WTC11 (cell line): ENCODE data around the gene SCYL3. TPM values are rescaled to one million over a fixed set of nuclear protein-coding genes. Genes with fewer than 3 reads are reported as not detected.

Source experiments
- ATAC-seq: fragments of 200-7000 bp; cut with Tn5 transposase; 2 replicates; pipeline ENCODE4 v1.10.0; 2021; ENCODE audit warnings: mild to moderate bottlenecking, moderate library complexity
- CTCF ChIA-PET: fragments of 300-600 bp; sonication (Branson Sonifier 250); formaldehyde crosslinking; loops from one replicate; lab custom pipeline; 2021; ENCODE audit warnings: antibody characterized with exemption; lab: Charles Lee
- POLR2A ChIA-PET: fragments of 350-600 bp; sonication (Branson Sonifier 250); formaldehyde crosslinking; loops from one replicate; lab custom pipeline; 2021; ENCODE audit warnings: antibody characterized with exemption; lab: Charles Lee
- DNase-seq: peaks from one replicate; pipeline ENCODE4 v3.0.0; 2021; ENCODE audit warnings: low spot score
- H3K27ac Mint-ChIP-seq: 2 replicates; pipeline ENCODE4 v1.8.0; 2021; ENCODE audit warnings: mixed read lengths
- H3K27me3 Mint-ChIP-seq: 2 replicates; pipeline ENCODE4 v1.8.0; 2021; ENCODE audit warnings: low read depth, mild to moderate bottlenecking, moderate library complexity, mixed read lengths
- H3K36me3 Mint-ChIP-seq: 2 replicates; pipeline ENCODE4 v1.8.0; 2021; ENCODE audit warnings: mixed read lengths
- H3K4me1 Mint-ChIP-seq: 2 replicates; pipeline ENCODE4 v1.8.0; 2022; ENCODE audit warnings: mixed read lengths
- H3K4me3 Mint-ChIP-seq: 2 replicates; pipeline ENCODE4 v1.8.0; 2021; ENCODE audit warnings: mild to moderate bottlenecking, moderate library complexity, mixed read lengths
- H3K9me3 Mint-ChIP-seq: 2 replicates; pipeline ENCODE4 v1.8.0; 2021; ENCODE audit warnings: mixed read lengths
- ESRRA ChIP-seq: sonication (generic); formaldehyde crosslinking; IDR thresholded peaks from 2 replicates; pipeline ENCODE4 v1.8.1; 2022; ENCODE audit warnings: mild to moderate bottlenecking, missing genetic modification reagents, borderline replicate concordance
- FOXP1 ChIP-seq: sonication (generic); formaldehyde crosslinking; IDR thresholded peaks from 2 replicates; pipeline ENCODE4 v1.8.0; 2022; ENCODE audit warnings: missing genetic modification reagents, mild to moderate bottlenecking, moderate library complexity, borderline replicate concordance
- IRF2 ChIP-seq: sonication (generic); formaldehyde crosslinking; IDR thresholded peaks from 2 replicates; pipeline ENCODE4 v1.8.0; 2022; ENCODE audit warnings: low read depth, missing genetic modification reagents, borderline replicate concordance
- KAT7 ChIP-seq: sonication (generic); formaldehyde crosslinking; IDR thresholded peaks from 2 replicates; pipeline ENCODE4 v1.8.1; 2023; ENCODE audit warnings: missing genetic modification reagents, mild to moderate bottlenecking, borderline replicate concordance
- MYBL2 ChIP-seq: sonication (generic); formaldehyde crosslinking; IDR thresholded peaks from 2 replicates; pipeline ENCODE4 v1.8.1; 2023; ENCODE audit warnings: mild to moderate bottlenecking, moderate library complexity, missing genetic modification reagents
- NFATC4 ChIP-seq: fragments of 250-450 bp; sonication (Bioruptor Pico); IDR thresholded peaks from 2 replicates; pipeline ENCODE4 v1.9.0; 2021; ENCODE audit warnings: mild to moderate bottlenecking
- NR1H2 ChIP-seq: sonication (generic); formaldehyde crosslinking; IDR thresholded peaks from 2 replicates; pipeline ENCODE4 v1.9.0; 2021; ENCODE audit warnings: mild to moderate bottlenecking, moderate library complexity, missing genetic modification reagents
- PRRX2 ChIP-seq: fragments of 250-450 bp; sonication (Bioruptor Pico); IDR thresholded peaks from 2 replicates; pipeline ENCODE4 v1.8.0; 2021; ENCODE audit warnings: mild to moderate bottlenecking
- RORB ChIP-seq: fragments of 250-450 bp; sonication (Bioruptor Pico); IDR thresholded peaks from 2 replicates; pipeline ENCODE4 v1.9.0; 2021; ENCODE audit warnings: mild to moderate bottlenecking
- SP1 ChIP-seq: sonication (generic); formaldehyde crosslinking; conservative IDR thresholded peaks from 2 replicates; pipeline ENCODE4 v1.8.1; 2022; ENCODE audit warnings: missing genetic modification reagents
- TEAD4 ChIP-seq: sonication (generic); formaldehyde crosslinking; IDR thresholded peaks from 2 replicates; pipeline ENCODE4 v1.8.0; 2022; ENCODE audit warnings: mild to moderate bottlenecking, missing genetic modification reagents
- TP53 ChIP-seq: sonication (generic); formaldehyde crosslinking; IDR thresholded peaks from 2 replicates; pipeline ENCODE4 v1.8.1; 2023; ENCODE audit warnings: mild to moderate bottlenecking, missing genetic modification reagents
- ZNF317 ChIP-seq: sonication (generic); formaldehyde crosslinking; IDR thresholded peaks from 2 replicates; pipeline ENCODE4 v1.8.1; 2023; ENCODE audit warnings: low read depth, mild to moderate bottlenecking, moderate library complexity, missing genetic modification reagents, borderline replicate concordance
- ZNF396 ChIP-seq: fragments of 250-450 bp; sonication (Bioruptor Pico); IDR thresholded peaks from 2 replicates; pipeline ENCODE4 v1.8.0; 2021; ENCODE audit warnings: mild to moderate bottlenecking, moderate library complexity, borderline replicate concordance
- ZNF423 ChIP-seq: fragments of 250-450 bp; sonication (Bioruptor Pico); IDR thresholded peaks from 2 replicates; pipeline ENCODE4 v2.1.2; 2022; ENCODE audit warnings: mild to moderate bottlenecking, moderate library complexity
- total RNA-seq: library from RNA; stranded (reverse); gene quantifications from 3 replicates; pipeline ENCODE4 v1.2.3, GENCODE V29; 2021
- TF ChIP-seq, protein P1 (sequence below): fragments of 200-600 bp; IDR thresholded peaks from 2 replicates; pipeline ENCODE4 v1.8.0; 2022; ENCODE audit warnings: antibody characterized with exemption
- TF ChIP-seq, protein P2 (sequence below): sonication (generic); formaldehyde crosslinking; IDR thresholded peaks from 2 replicates; pipeline ENCODE4 v1.8.0; 2022; ENCODE audit warnings: mild to moderate bottlenecking, missing genetic modification reagents
- TF ChIP-seq, protein P3 (sequence below): sonication (generic); formaldehyde crosslinking; IDR thresholded peaks from 2 replicates; pipeline ENCODE4 v1.8.1; 2022; ENCODE audit warnings: missing genetic modification reagents, borderline replicate concordance
- TF ChIP-seq, protein P4 (sequence below): fragments of 250-450 bp; sonication (Bioruptor Pico); IDR thresholded peaks from 2 replicates; pipeline ENCODE4 v1.9.0; 2021; ENCODE audit warnings: moderate library complexity, mild to moderate bottlenecking, inconsistent platforms, borderline replicate concordance
- TF ChIP-seq, protein P5 (sequence below): sonication (generic); formaldehyde crosslinking; IDR thresholded peaks from 2 replicates; pipeline ENCODE4 v1.8.1; 2023; ENCODE audit warnings: mild to moderate bottlenecking, missing genetic modification reagents, moderate library complexity
- TF ChIP-seq, protein P6 (sequence below): sonication (generic); formaldehyde crosslinking; IDR thresholded peaks from 2 replicates; pipeline ENCODE4 v1.8.0; 2022; ENCODE audit warnings: mild to moderate bottlenecking, missing genetic modification reagents
- TF ChIP-seq, protein P7 (sequence below): fragments of 250-450 bp; sonication (Bioruptor Pico); IDR thresholded peaks from 2 replicates; pipeline ENCODE4 v2.1.2; 2022; ENCODE audit warnings: mild to moderate bottlenecking, moderate library complexity
- TF ChIP-seq, protein P8 (sequence below): sonication (generic); formaldehyde crosslinking; conservative IDR thresholded peaks from 2 replicates; pipeline ENCODE4 v1.8.1; 2023; ENCODE audit warnings: mild to moderate bottlenecking, low read depth, missing genetic modification reagents, moderate library complexity
- TF ChIP-seq, protein P9 (sequence below): sonication (generic); formaldehyde crosslinking; conservative IDR thresholded peaks from 2 replicates; pipeline ENCODE4 v1.8.1; 2022; ENCODE audit warnings: mild to moderate bottlenecking, missing genetic modification reagents

SCYL3 gene
- total RNA-seq, 1 experiment from 2014 or later, result 5.3 TPM

DNA sequence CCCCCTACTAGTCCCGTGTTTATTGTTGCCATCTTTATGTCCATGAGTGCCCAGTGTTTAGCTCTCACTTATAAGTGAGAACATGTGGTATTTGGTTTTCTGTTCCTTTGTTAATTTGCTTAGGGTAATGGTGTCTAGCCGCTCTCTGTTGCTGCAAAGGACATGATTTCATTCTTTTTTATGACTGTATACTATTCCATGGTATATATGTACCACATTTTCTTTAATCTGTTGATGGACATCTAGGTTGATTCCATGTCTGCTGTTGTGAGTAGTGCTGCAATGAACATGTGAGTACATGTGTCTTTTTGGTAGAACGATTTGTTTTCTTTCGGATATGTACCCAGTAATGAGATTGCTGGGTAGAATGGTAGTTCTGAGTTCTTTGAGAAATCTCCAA, 54.8 kb downstream of the SCYL3 start (continued):
- TF ChIP-seq, protein P1, sequence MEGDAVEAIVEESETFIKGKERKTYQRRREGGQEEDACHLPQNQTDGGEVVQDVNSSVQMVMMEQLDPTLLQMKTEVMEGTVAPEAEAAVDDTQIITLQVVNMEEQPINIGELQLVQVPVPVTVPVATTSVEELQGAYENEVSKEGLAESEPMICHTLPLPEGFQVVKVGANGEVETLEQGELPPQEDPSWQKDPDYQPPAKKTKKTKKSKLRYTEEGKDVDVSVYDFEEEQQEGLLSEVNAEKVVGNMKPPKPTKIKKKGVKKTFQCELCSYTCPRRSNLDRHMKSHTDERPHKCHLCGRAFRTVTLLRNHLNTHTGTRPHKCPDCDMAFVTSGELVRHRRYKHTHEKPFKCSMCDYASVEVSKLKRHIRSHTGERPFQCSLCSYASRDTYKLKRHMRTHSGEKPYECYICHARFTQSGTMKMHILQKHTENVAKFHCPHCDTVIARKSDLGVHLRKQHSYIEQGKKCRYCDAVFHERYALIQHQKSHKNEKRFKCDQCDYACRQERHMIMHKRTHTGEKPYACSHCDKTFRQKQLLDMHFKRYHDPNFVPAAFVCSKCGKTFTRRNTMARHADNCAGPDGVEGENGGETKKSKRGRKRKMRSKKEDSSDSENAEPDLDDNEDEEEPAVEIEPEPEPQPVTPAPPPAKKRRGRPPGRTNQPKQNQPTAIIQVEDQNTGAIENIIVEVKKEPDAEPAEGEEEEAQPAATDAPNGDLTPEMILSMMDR, result no peak
- TF ChIP-seq SP1, result no peak
- TF ChIP-seq RORB (CRISPR knock-in tag), result no peak
- no peak for TF ChIP-seq ZNF396 (CRISPR knock-in tag)
- TF ChIP-seq NR1H2 (CRISPR knock-in tag), result no peak
- TF ChIP-seq, protein P2, sequence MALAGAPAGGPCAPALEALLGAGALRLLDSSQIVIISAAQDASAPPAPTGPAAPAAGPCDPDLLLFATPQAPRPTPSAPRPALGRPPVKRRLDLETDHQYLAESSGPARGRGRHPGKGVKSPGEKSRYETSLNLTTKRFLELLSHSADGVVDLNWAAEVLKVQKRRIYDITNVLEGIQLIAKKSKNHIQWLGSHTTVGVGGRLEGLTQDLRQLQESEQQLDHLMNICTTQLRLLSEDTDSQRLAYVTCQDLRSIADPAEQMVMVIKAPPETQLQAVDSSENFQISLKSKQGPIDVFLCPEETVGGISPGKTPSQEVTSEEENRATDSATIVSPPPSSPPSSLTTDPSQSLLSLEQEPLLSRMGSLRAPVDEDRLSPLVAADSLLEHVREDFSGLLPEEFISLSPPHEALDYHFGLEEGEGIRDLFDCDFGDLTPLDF (CRISPR knock-in tag), result no peak
- no peak for TF ChIP-seq MYBL2 (CRISPR knock-in tag)
- no peak for TF ChIP-seq ESRRA

DNA sequence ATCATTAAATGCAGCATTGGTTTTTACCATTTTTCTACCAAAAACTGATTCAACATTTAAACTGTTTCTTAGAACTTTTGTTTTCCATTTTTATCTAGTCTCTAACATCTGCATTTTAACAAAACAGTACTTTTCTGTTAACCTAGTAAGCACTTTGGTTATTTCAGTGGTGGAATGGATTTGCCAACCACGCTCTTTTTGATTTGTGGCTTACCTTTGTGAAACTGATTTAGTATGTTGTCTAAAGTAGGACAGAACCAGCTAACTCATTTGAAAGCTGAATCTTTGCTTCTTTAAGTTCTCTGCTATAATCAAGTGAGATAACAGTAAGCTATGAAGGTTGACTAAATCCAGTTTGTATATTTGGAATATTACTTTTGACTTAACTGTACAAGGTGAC, 57.5 kb downstream of the SCYL3 start:
- Mint-ChIP-seq H3K4me3 (no peak overlapping the region), H3K27me3 (no peaks in the 10 kb centered on the region), H3K27ac (no peak overlapping the region), H3K36me3 (peaks cover 57% of the 10 kb centered on the region), H3K4me1 (no peaks in the 10 kb centered on the region), H3K9me3 (peaks cover 13% of the 10 kb centered on the region)
- TF ChIP-seq, protein P3, sequence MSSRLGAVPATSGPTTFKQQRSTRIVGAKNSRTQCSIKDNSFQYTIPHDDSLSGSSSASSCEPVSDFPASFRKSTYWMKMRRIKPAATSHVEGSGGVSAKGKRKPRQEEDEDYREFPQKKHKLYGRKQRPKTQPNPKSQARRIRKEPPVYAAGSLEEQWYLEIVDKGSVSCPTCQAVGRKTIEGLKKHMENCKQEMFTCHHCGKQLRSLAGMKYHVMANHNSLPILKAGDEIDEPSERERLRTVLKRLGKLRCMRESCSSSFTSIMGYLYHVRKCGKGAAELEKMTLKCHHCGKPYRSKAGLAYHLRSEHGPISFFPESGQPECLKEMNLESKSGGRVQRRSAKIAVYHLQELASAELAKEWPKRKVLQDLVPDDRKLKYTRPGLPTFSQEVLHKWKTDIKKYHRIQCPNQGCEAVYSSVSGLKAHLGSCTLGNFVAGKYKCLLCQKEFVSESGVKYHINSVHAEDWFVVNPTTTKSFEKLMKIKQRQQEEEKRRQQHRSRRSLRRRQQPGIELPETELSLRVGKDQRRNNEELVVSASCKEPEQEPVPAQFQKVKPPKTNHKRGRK (CRISPR knock-in tag), result no peak
- TF ChIP-seq, protein P4, sequence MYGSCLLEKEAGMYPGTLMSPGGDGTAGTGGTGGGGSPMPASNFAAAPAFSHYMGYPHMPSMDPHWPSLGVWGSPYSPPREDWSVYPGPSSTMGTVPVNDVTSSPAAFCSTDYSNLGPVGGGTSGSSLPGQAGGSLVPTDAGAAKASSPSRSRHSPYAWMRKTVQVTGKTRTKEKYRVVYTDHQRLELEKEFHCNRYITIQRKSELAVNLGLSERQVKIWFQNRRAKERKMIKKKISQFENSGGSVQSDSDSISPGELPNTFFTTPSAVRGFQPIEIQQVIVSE (CRISPR knock-in tag), result no peak
- TF ChIP-seq TEAD4 (CRISPR knock-in tag), result no peak
- TF ChIP-seq, protein P5, sequence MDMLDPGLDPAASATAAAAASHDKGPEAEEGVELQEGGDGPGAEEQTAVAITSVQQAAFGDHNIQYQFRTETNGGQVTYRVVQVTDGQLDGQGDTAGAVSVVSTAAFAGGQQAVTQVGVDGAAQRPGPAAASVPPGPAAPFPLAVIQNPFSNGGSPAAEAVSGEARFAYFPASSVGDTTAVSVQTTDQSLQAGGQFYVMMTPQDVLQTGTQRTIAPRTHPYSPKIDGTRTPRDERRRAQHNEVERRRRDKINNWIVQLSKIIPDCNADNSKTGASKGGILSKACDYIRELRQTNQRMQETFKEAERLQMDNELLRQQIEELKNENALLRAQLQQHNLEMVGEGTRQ (CRISPR knock-in tag), result no peak
- no peak for TF ChIP-seq KAT7 (CRISPR knock-in tag)
- no peak for TF ChIP-seq NFATC4 (CRISPR knock-in tag)
- TF ChIP-seq ZNF423 (CRISPR knock-in tag), result no peak
- TF ChIP-seq, protein P6, sequence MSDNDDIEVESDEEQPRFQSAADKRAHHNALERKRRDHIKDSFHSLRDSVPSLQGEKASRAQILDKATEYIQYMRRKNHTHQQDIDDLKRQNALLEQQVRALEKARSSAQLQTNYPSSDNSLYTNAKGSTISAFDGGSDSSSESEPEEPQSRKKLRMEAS (CRISPR knock-in tag), result no peak
- TF ChIP-seq PRRX2 (CRISPR knock-in tag), result no peak
- no peak for TF ChIP-seq MYBL2 (CRISPR knock-in tag)
- no peak for TF ChIP-seq IRF2 (CRISPR knock-in tag)
- no peak for TF ChIP-seq ZNF317 (CRISPR knock-in tag)
- TF ChIP-seq FOXP1 (CRISPR knock-in tag), result no peak
- TF ChIP-seq, protein P7, sequence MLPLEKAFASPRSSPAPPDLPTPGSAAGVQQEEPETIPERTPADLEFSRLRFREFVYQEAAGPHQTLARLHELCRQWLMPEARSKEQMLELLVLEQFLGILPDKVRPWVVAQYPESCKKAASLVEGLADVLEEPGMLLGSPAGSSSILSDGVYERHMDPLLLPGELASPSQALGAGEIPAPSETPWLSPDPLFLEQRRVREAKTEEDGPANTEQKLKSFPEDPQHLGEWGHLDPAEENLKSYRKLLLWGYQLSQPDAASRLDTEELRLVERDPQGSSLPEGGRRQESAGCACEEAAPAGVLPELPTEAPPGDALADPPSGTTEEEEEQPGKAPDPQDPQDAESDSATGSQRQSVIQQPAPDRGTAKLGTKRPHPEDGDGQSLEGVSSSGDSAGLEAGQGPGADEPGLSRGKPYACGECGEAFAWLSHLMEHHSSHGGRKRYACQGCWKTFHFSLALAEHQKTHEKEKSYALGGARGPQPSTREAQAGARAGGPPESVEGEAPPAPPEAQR (CRISPR knock-in tag), result no peak
- TF ChIP-seq, protein P8, sequence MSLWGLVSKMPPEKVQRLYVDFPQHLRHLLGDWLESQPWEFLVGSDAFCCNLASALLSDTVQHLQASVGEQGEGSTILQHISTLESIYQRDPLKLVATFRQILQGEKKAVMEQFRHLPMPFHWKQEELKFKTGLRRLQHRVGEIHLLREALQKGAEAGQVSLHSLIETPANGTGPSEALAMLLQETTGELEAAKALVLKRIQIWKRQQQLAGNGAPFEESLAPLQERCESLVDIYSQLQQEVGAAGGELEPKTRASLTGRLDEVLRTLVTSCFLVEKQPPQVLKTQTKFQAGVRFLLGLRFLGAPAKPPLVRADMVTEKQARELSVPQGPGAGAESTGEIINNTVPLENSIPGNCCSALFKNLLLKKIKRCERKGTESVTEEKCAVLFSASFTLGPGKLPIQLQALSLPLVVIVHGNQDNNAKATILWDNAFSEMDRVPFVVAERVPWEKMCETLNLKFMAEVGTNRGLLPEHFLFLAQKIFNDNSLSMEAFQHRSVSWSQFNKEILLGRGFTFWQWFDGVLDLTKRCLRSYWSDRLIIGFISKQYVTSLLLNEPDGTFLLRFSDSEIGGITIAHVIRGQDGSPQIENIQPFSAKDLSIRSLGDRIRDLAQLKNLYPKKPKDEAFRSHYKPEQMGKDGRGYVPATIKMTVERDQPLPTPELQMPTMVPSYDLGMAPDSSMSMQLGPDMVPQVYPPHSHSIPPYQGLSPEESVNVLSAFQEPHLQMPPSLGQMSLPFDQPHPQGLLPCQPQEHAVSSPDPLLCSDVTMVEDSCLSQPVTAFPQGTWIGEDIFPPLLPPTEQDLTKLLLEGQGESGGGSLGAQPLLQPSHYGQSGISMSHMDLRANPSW (CRISPR knock-in tag), result no peak
- TF ChIP-seq TP53 (CRISPR knock-in tag), result no peak
- TF ChIP-seq, protein P9, sequence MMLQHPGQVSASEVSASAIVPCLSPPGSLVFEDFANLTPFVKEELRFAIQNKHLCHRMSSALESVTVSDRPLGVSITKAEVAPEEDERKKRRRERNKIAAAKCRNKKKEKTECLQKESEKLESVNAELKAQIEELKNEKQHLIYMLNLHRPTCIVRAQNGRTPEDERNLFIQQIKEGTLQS (CRISPR knock-in tag), result no peak
- POLR2A ChIA-PET, result no interaction called here
- CTCF ChIA-PET, result no interaction called here
- DNase-seq (no peak), ATAC-seq (no peak)
